ENCODE results near the gene SLC6A6. TPM values are rescaled to one million over a fixed set of nuclear protein-coding genes. Genes with fewer than 3 reads are reported as not detected.

The SLC6A6 gene
- total RNA-seq, 4 donors from 2014 or later = 35.7 to 75.2 (median 56.4) TPM

DNA sequence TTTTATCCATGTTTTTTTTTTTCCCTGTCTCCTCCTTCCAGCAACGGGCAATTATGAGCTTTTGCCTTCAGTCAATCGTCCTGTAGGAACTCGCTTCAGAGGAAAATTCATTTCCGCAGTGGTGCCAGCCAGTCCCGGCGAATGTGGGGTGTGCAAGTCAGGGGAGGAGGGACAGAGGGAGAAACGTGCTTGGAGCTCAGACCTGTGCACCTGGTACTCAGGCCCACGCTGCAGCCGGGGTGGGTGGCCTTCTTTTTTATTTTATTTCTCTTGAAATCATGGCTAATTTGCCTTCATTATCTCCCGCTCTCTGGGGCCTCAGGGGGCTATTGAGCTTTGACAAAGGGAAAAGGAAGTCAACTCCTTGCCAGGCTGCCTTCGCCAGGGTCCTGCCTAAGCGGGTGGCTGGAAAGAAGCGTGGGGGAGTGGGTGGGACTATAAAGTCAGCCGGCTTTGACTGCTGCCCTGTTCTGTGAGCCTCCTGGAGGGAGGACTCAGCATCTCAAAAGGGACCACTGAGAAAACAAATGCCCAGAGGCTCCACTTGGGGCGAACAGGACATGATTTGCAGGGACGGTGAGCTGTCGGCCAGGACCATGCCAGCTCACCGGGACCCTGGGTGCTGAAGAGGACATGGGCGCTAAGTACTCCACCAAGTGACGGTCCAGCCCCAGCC lies 132.2 kb downstream of the SLC6A6 start:
- TF ChIP-seq, protein P1, sequence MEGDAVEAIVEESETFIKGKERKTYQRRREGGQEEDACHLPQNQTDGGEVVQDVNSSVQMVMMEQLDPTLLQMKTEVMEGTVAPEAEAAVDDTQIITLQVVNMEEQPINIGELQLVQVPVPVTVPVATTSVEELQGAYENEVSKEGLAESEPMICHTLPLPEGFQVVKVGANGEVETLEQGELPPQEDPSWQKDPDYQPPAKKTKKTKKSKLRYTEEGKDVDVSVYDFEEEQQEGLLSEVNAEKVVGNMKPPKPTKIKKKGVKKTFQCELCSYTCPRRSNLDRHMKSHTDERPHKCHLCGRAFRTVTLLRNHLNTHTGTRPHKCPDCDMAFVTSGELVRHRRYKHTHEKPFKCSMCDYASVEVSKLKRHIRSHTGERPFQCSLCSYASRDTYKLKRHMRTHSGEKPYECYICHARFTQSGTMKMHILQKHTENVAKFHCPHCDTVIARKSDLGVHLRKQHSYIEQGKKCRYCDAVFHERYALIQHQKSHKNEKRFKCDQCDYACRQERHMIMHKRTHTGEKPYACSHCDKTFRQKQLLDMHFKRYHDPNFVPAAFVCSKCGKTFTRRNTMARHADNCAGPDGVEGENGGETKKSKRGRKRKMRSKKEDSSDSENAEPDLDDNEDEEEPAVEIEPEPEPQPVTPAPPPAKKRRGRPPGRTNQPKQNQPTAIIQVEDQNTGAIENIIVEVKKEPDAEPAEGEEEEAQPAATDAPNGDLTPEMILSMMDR (IDR thresholded peaks at IDR 0.05) = no peak
- no peak for DNase-seq (ENCODE audit: low spot score)
- no peak for ATAC-seq (ENCODE audit: low FRiP score)

DNA sequence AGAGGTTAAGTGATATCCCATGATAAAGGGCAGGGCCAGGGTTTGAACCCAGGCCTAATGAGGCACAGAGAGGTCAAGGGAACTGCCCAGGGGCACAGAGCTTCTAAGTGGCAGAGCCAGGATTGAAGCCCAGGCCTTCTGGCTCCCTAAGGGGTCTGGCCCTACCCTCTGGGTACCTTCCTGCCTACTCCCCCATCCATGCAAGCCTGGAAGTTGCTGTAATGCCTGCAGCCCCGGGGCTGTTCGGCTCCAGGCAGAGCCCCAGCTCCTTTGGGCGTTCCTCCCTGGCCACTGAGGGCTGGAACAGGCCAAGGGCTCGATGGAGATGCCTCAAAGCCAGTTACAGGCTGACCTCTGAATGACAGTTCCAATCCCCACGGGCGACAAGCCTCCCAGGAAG lies 133.2 kb downstream of the SLC6A6 start:
- DNase-seq (ENCODE audit: low spot score) = no peak
- TF ChIP-seq, protein P1 (IDR thresholded peaks at IDR 0.05) = no peak
- no peak for ATAC-seq (ENCODE audit: low FRiP score)

DNA sequence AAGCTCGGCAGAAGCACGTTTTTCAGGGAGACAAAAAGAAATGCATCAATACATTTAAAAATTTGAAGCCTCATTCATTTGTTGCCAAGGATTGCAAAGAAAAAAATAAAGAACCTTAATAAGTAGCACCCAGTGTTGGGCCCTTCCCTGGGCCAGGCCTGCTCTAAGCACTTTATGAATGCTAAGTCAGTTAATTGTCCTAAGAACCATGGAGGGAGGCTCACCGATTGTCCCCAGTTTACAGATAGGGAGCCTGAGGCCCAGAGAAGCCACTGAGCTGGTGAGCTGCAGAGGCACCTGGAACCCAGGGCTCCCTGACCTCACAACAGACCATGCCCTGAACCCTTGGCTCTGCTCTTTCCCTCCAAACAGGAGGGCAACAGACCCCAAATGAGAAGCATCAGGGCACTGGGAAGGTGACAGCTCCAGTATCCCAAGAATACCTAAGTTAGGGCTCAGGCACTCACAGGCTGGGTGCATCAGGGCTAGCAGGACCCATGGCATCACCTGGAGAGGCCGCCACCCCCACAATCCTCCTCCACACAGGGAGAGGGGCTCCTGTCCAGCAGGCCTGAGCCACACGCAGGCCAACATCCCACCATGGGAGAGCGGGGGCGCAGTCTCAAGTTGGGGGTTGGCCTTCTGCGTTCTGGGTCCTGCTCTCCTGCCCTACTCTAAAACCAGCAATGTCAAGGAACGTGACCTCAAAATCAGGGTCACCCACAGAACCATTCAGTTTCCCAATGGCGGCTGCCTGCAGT lies 133.8 kb downstream of the SLC6A6 start:
- TF ChIP-seq, protein P1 (IDR thresholded peaks at IDR 0.05) = no peak
- DNase-seq (ENCODE audit: low spot score) = no peak
- no peak for ATAC-seq (ENCODE audit: low FRiP score)

DNA sequence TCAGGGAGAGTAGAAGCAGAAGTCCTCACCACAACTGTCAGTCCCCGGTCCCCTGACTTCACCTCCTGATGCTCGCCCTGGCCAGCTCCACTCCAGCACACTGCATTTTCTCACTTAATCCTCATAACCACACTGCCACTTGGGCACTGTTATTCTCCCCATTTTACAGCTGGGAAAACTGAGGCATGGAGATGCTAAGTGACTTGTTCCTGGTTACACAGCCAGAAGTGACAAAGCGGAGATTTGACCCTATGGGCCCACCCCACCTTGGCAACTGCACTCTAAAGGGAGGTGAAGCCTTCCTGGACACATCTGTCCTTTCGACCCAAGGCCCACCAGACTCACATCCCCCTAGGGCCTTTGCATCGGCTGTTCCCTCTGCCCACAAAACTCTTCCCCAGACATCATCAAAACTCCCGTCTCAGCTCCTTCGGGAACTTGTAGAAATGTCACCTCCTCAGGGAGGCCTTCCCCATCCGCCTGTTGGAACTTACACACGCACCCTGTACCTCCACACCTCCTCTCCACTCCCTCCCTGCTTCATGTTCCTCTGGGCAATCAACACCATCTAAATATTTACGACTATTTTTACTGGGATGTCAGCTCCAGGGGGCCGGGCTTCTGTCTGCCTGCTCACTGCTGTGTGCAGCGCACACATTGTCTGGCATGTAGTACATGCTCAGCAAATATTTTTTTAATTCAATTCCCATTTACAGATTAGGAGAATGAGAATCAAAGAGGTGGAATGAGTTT lies 134.6 kb downstream of the SLC6A6 start:
- DNase-seq (ENCODE audit: low spot score) (no peak), ATAC-seq (ENCODE audit: low FRiP score) (no peak)
- TF ChIP-seq, protein P1 (IDR thresholded peaks at IDR 0.05) = no peak

DNA sequence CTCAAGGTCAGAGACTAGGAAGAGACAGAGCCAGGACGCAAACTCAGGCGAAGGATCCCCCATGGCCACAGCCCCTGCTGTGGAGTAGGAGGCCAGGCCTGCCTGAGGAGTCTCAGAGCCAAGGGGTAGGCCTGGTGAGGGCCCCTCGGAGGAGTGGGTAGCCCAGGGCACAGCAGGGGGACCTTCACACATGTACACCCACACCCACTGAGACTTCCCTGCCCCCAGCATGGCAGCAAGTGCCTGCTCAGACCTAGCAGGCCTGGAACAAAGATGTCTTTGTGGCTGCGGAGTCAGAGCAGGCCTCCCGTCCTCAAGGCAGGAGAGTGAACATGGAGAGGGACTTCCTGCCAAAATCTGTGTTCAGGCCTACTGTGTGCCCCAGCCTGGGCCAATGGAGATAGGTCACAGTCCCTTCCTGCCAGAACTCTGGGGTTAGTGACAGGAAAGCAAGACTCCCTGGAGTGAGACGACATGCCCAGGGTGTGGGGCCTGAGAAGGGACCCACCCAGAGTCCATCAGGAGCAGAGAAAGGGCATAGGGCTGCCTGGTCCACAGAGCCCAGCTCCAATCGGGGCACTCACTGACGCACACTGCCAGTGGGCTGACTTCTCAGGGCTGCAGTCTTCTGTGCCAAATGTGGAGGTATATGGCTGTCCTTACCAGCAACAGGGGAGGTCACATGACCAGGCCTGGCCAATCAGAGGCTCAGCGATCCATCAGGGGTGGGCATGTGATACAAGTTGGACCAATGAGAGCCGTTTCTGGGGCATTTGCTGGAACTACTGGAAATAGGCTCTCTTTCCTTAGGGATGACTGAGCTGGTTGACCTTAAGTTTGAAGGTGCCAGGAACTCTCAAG lies 135.4 kb downstream of the SLC6A6 start:
- TF ChIP-seq, protein P1 (IDR thresholded peaks at IDR 0.05) = no peak
- DNase-seq (ENCODE audit: low spot score) (no peak), ATAC-seq (ENCODE audit: low FRiP score) (no peak)

DNA sequence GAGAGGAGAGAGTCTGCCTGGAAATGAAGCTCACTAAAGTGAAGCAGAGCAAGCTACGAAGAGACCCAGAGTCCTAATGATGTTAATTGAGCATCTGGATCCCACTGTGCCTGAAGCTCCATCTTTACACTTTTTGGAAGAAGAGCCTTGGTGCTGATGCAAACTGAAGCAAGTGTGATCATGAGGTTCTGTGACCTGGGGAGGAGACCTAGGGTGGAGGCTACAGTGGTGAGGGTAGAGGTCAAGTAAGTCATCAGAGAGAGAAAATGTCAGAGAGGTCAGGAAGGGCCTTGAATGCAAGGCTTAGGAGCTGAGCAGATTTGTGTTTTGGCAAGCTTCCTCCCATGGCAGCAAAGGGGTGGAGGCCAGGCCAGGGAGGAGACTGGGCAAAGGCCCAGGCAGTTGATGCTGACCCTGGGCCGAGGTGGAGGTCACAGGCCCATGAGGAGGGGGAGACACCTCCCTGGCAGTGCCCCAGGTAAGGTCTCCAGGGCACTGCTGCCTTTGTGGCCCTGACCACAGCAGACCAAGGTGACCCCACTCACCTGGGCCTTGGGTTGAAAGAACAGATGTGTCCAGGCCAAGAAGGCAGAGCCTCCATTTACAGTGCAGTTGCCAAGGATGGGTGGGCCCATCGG lies 136.2 kb downstream of the SLC6A6 start:
- DNase-seq (ENCODE audit: low spot score) (no peak), ATAC-seq (ENCODE audit: low FRiP score) (no peak)
- TF ChIP-seq, protein P1 (IDR thresholded peaks at IDR 0.05) = no peak

Data from omental fat pad (tissue), 4 donors.